Measurements from ENCODE around the gene LRRN4.

DNA sequence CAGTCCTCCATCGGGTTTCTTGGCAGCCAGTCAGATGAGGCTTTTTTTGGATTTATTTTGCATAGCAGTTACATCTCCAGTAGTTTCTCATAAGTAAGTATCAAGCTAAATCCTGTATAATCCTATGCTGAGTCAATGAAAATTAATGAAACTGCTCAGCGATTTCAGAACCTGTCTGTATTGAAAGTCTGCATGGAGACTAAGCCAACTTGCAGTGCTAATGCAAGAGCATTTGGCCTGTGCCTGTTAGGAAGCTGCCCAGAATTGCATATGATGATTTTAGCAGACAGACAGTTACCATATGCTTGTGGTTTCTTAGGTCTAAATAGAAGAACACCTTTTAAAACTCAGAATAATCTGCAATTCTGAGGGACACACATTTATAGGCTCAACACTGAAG lies 25.2 kb upstream of the LRRN4 start:
- TF ChIP-seq, protein P1, sequence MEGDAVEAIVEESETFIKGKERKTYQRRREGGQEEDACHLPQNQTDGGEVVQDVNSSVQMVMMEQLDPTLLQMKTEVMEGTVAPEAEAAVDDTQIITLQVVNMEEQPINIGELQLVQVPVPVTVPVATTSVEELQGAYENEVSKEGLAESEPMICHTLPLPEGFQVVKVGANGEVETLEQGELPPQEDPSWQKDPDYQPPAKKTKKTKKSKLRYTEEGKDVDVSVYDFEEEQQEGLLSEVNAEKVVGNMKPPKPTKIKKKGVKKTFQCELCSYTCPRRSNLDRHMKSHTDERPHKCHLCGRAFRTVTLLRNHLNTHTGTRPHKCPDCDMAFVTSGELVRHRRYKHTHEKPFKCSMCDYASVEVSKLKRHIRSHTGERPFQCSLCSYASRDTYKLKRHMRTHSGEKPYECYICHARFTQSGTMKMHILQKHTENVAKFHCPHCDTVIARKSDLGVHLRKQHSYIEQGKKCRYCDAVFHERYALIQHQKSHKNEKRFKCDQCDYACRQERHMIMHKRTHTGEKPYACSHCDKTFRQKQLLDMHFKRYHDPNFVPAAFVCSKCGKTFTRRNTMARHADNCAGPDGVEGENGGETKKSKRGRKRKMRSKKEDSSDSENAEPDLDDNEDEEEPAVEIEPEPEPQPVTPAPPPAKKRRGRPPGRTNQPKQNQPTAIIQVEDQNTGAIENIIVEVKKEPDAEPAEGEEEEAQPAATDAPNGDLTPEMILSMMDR (IDR thresholded peaks at IDR 0.05), result no peak
- no peak for TF ChIP-seq SIN3A (IDR thresholded peaks at IDR 0.05; ENCODE audit: borderline replicate concordance, insufficient read depth, low read depth, low read length)
- no peak for TF ChIP-seq POLR2AphosphoS5 (IDR thresholded peaks at IDR 0.05; ENCODE audit: low read depth, low read length)

Data from Panc1 (cell line).